H7 (cell line): ENCODE measurements around the gene MINDY3. TPM values are rescaled to one million over a fixed set of nuclear protein-coding genes. Genes with fewer than 3 reads are reported as not detected.

Experiments used
- DNase-seq: peaks from one replicate; pipeline ENCODE4 v3.0.0; 2012
- H3K27me3 ChIP-seq: 2 replicates; pipeline ENCODE4 v1.6.0; 2011; ENCODE audit warnings: mild to moderate bottlenecking, low read length; ENCODE audit not compliant: control insufficient read depth, insufficient read depth
- H3K36me3 ChIP-seq: replicated peaks from 2 replicates; pipeline ENCODE4 v1.5.1; 2011; ENCODE audit warnings: low read length; ENCODE audit not compliant: control insufficient read depth, insufficient read depth
- H3K4me3 ChIP-seq: 2 replicates; pipeline ENCODE4 v1.5.1; 2011; ENCODE audit warnings: low read depth, mild to moderate bottlenecking, control low read depth, low read length, moderate library complexity; ENCODE audit not compliant: insufficient read depth
- total RNA-seq: library from RNA; depleted of rRNA; stranded (reverse); fragments of >200 nt; shearing (Covaris generic); gene quantifications from 2 replicates; pipeline ENCODE4 v1.2.3, GENCODE V29; 2014; rRNA removed

Gene MINDY3
- total RNA-seq, 1 experiment from 2014 or later: 11.2 TPM

GRCh38 chr10:15735763-15736162 lies 124.5 kb downstream of the MINDY3 start:
- DNase-seq: no peak
- no peaks in the 10 kb centered on the region for H3K36me3 ChIP-seq
- no peaks in the 10 kb centered on the region for H3K27me3 ChIP-seq
- H3K4me3 ChIP-seq: no peak overlapping the region

DNA sequence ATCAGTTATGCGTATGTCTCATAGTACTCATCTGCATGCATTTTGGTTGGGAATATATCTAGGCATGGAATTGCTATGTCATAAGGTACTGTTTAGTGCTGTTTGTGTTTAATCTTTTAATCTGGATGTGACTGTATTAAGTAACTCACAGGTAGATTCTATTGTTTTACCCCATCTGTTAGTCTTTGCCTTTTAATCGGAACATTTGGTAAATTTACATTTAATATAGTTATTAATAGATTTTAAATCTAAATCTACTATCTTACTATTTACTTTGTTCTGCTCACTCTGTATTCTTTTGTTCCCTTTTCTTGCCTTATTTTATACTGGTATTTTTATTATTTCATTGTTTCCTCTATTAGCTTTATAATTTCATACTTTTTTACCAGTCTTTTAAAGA lies 130.0 kb downstream of the MINDY3 start:
- H3K36me3 ChIP-seq: no peaks in the 10 kb centered on the region

DNA sequence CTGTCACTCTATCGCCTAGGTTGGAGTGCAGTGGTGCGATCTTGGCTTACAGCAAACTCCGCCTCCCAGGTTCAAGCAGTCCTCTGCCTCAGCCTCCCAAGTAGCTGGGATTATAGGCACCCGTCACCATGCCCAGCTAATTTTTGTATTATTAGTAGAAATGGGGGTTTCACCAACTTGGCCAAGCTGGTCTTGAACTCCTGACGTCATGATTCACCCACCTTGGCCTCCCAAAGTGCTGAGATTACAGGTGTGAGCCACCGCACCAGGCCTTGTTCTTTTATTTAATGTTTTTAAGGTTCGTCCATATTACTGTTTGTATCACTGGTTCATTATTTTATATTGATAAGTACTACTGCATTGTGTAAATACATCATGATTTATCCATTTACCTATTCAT lies 130.4 kb downstream of the MINDY3 start:
- Histone ChIP-seq H3K27me3 (no peaks in the 10 kb centered on the region), H3K36me3 (no peaks in the 10 kb centered on the region), H3K4me3 (no peak overlapping the region)
- DNase-seq: no peak

More for the DNA sequence above, 130.0 kb downstream of the MINDY3 start:
- Histone ChIP-seq H3K27me3 (no peaks in the 10 kb centered on the region), H3K4me3 (no peak overlapping the region)
- no peak for DNase-seq

Other genes with a start within 250 kb of the MINDY3 start
- gene ITGA8, start 140.6 kb downstream of the MINDY3 start, total RNA-seq: 0.03 TPM in 1 of 2 replicates, not detected in the other